ACHN (cell line): ENCODE results near the gene RNF144A.
"Not testable (repeated sequence)": the region's sequence is repeated elsewhere in the genome, so short reads cannot be mapped to it uniquely, and the experiment has no call there.

Experiments used
- DNase-seq: peaks from one replicate; pipeline ENCODE4 v3.0.0-alpha.2; 2015
- in situ Hi-C: cut with HindIII; loops from 2 replicates; pipeline ENCODE4 v1.10.0; 2017; ENCODE audit warnings: low sequenced_read_pairs, low pct_ligation_motif_present, low pct_unique_long_range_greater_than_20kb

The RNF144A gene

GRCh38 chr2:6978991-6979390, 61.8 kb downstream of the RNF144A start:
- in situ Hi-C loops: no loop called here
- no peak for DNase-seq

GRCh38 chr2:6982449-6982848, 65.2 kb downstream of the RNF144A start:
- DNase-seq: no peak
- in situ Hi-C loops: no loop called here

- DNase-seq: no peak
- in situ Hi-C loops: no loop called here
Observed at GRCh38 chr2:6982934-6983589, 65.8 kb downstream of the RNF144A start.

GRCh38 chr2:6986301-6986911, 69.2 kb downstream of the RNF144A start:
- in situ Hi-C loops: no loop called here
- no peak for DNase-seq

- no peak for DNase-seq
- in situ Hi-C loops: no loop called here
Observed at GRCh38 chr2:6986912-6987361, 69.7 kb downstream of the RNF144A start.

GRCh38 chr2:6990871-6991270, 73.7 kb downstream of the RNF144A start:
- no peak for DNase-seq
- in situ Hi-C loops: no loop called here

GRCh38 chr2:6992794-6993228, 75.6 kb downstream of the RNF144A start:
- in situ Hi-C loops: no loop called here
- DNase-seq: no peak

- in situ Hi-C loops: no loop called here
- no peak for DNase-seq
Observed at GRCh38 chr2:6993229-6993640, 76.0 kb downstream of the RNF144A start.

- DNase-seq: no peak
- in situ Hi-C loops: no loop called here
Observed at GRCh38 chr2:6993936-6994335, 76.7 kb downstream of the RNF144A start.

- no peak for DNase-seq
- in situ Hi-C loops: no loop called here
Observed at GRCh38 chr2:6994536-6995128, 77.4 kb downstream of the RNF144A start.

- no peak for DNase-seq
Observed at GRCh38 chr2:6995391-6996097, 78.3 kb downstream of the RNF144A start.

GRCh38 chr2:6999211-6999877, 82.1 kb downstream of the RNF144A start:
- in situ Hi-C loops: no loop called here
- no peak for DNase-seq

More at GRCh38 chr2:6995391-6996097, 78.3 kb downstream of the RNF144A start:
- in situ Hi-C loops: no loop called here

- DNase-seq, in situ Hi-C loops: not testable (repeated sequence)
Observed at GRCh38 chr2:7001395-7001794, 84.2 kb downstream of the RNF144A start.

- no peak for DNase-seq
- in situ Hi-C loops: no loop called here
Observed at GRCh38 chr2:7003895-7004294, 86.7 kb downstream of the RNF144A start.

GRCh38 chr2:7004636-7005035, 87.4 kb downstream of the RNF144A start:
- in situ Hi-C loops: no loop called here
- DNase-seq: no peak

- DNase-seq: no peak
- in situ Hi-C loops: no loop called here
Observed at GRCh38 chr2:7007488-7007845, 90.3 kb downstream of the RNF144A start.

- in situ Hi-C loops: no loop called here
- DNase-seq: no peak
Observed at GRCh38 chr2:7007846-7008741, 90.9 kb downstream of the RNF144A start.
